Posterior cingulate gyrus (tissue), 11 donors: ENCODE measurements around the gene FAM9A.

ENCODE experiments used
- DNase-seq, 10 donors: peaks; one replicate each; pipeline versions ENCODE4 v3.0.0 to v3.0.0-alpha.2; 2020 to 2021; ENCODE audit warnings: mixed read lengths in 3 of 10
- intact Hi-C: fragments of 100-400 bp; cut with DNase I; formaldehyde crosslinking; loops from one replicate; pipeline ENCODE4 v1.15.1; 2023

The FAM9A gene

GRCh38 chrX:8741981-8742380 is 59.2 kb downstream of the FAM9A start:
- intact Hi-C loops = loop anchor here (10.0 kb wide), 1 partner anchor 73 kb away; no protein-coding TSS in a partner anchor

More at GRCh38 chrX:8741981-8742380, 59.2 kb downstream of the FAM9A start:
- DNase-seq = no peak
